Activated CD8-positive, alpha-beta memory T cell treated with anti-CD3 and anti-CD28 coated beads for 24 hours (primary cell): ENCODE results near the gene RFX1.
"Not testable (repeated sequence)": the region's sequence is repeated elsewhere in the genome, so short reads cannot be mapped to it uniquely, and the experiment has no call there.

Experiments used
- DNase-seq: peaks from one replicate; pipeline ENCODE4 v3.0.0-alpha.2; 2020

Gene RFX1

GRCh38 chr19:14006085-14006765 is at the start of gene RFX1:
Gene RFX1 (minus strand): TSS chr19:14006320. CDS start chr19:13993843, 12,477 bp downstream.
- peak; percentile 100 for DNase-seq

DNA sequence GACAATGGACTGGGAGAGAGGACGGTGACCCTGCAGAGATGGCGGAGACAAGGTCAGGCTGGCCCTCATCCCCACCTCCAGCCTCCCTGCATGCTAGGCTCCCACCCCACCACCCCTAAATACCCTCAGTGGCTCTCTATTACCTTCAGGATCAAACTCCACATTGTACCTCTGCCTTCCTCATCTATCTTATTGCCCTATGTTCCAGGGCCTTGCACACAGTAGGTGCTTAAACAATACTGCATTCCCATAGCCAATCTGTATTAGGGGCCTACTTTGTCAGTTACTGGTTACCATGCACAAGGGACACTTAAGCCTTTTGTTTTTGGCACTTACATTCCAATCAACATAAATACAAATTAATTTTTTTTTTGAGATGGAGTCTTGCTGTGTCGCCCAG is 49.3 kb upstream of the RFX1 start:
- DNase-seq = no peak

- no peak for DNase-seq
Measured at GRCh38 chr19:14054721-14055120, 48.6 kb upstream of the RFX1 start.

- DNase-seq = no peak
Measured at GRCh38 chr19:14054099-14054498, 48.0 kb upstream of the RFX1 start.

DNA sequence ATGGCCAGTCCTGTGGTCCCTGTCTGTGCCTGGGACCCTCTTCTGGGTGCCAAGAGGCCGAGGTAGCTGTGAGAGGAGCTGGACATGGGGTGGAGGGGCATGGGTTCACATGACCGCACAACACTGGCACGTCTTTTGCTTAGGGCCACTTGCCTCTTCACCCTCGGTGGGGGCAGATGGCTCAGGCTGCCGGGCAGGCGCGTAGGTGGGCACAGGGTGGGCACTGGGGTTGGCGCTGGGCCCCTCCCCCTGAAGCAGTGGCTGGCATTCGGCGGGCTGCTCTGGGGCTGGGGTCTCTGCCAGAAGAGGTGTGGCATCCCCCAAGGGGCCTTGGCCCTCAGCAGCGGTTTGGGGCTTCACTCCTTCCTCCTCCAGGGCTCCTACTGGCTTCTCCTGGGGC is 47.4 kb upstream of the RFX1 start:
- no peak for DNase-seq

DNA sequence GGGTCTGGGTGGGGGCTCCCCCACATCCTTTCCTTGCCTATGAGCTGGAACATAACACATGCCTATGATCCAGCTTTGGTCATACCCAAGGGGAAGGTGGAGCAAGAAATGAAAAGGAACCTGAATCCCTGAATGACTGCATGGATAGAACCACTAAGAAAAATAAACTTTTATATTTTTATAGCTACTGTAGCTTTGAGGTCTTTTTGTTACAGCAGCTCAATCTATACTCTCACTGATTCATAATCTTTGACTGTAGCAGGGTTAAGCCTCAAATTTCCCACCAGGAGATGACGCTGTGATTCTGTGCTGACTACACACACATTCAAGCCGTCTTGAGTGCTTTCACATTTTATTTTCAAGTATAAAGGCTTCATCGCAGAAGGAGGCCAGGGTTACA is 46.9 kb upstream of the RFX1 start:
- DNase-seq = no peak

DNA sequence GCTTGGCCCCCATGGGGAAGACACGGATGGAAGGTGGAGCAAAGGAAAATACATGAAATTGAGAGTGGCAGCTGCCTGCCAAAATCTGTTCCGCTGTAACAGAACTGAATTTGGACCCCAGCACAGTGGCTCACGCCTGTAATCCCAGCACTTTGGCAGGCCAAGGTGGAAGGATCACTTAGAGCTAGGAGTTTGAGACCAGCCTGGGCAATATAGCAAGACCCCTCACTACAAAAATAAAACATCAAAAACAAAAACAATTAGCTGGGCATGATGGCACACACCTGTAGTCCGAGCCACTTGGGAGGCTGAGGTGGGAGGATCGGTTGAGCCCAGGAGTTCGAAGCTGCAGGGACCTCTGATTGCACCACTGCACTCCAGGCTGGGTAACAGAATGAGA is 46.4 kb upstream of the RFX1 start:
- no peak for DNase-seq

- no peak for DNase-seq
Measured at GRCh38 chr19:14051980-14052379, 45.9 kb upstream of the RFX1 start.

GRCh38 chr19:14050961-14051360 is 44.8 kb upstream of the RFX1 start:
- DNase-seq = not testable (repeated sequence)

- DNase-seq = no peak
Measured at GRCh38 chr19:14050512-14050911, 44.4 kb upstream of the RFX1 start.

DNA sequence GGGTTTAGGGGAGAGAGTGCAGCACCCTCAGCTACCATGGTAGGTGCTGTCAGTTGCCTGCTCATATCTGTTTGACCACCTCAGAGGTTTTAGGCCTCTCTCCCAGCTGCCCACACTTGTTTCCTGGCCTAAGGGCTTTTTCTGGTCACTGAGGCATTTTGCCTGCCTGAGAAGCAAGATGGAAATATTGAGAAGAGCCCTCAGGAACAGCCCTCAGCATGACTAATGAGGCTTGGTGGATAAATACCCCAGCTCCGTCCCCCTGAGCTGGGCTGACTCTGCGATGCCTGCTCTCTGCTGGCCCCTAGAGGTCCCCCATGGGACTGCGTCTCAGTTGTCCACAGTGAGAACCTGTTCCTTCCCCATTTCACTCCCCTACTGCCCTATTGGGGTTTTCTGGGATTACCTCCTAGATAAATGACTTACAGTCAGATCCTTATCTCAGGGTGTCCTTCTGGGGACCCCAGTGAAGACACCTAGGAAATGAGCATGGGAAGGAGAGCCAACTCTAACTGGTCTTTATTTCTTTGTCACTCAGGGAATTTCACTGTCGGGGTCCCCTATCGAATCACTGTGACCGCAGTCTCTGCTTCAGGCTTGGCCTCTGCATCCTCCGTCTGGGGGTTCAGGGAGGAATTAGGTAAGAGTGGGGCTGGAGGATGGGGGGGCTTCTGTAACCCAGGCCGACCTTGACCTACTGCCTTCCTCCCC is 42.5 kb upstream of the RFX1 start:
- DNase-seq = peak; percentile 92

- DNase-seq = not testable (repeated sequence)
Measured at GRCh38 chr19:14047866-14048265, 41.7 kb upstream of the RFX1 start.

- DNase-seq = not testable (repeated sequence)
Measured at GRCh38 chr19:14042659-14043608, 36.8 kb upstream of the RFX1 start.

- no peak for DNase-seq
Measured at GRCh38 chr19:14039181-14039580, 33.1 kb upstream of the RFX1 start.

DNA sequence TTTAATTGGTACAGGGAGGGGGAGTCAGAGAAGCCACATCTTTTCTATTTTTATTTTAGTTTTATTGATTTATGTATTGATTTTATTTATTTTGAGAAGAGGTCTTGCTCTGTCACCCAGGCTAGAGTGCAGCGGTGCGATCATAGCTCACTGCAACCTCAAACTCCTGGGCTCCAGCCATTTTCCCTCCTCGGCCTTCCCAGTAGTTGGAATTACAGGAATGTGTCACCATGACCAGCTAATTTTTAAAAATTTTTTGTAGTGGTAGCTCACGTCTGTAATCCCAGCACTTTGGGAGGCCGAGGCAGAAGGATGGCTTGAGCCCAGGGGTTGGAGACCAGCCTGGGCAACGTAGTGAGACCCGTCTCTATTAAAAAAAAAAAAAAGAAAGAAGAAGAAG is 29.6 kb upstream of the RFX1 start:
- no peak for DNase-seq

DNA sequence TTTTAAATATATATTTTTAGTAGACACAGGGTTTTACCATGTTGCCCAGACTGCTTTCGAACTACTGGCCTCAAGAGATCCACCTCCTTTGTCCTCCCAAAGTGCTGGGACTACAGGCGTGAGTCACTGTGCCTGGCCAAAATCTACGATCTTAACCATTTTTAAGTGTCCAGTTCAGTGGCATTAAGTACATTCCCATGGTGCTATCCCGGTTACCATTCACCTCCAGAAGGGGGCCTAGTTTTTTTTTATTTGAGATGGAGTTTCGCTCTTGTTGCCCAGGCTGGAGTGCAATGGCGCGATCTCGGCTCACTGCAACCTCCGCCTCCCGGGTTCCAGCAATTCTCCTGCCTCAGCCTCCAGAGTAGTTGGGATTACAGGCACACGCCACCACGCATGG is 29.0 kb upstream of the RFX1 start:
- not testable (repeated sequence) for DNase-seq

- DNase-seq = no peak
Measured at GRCh38 chr19:14033946-14034345, 27.8 kb upstream of the RFX1 start.

DNA sequence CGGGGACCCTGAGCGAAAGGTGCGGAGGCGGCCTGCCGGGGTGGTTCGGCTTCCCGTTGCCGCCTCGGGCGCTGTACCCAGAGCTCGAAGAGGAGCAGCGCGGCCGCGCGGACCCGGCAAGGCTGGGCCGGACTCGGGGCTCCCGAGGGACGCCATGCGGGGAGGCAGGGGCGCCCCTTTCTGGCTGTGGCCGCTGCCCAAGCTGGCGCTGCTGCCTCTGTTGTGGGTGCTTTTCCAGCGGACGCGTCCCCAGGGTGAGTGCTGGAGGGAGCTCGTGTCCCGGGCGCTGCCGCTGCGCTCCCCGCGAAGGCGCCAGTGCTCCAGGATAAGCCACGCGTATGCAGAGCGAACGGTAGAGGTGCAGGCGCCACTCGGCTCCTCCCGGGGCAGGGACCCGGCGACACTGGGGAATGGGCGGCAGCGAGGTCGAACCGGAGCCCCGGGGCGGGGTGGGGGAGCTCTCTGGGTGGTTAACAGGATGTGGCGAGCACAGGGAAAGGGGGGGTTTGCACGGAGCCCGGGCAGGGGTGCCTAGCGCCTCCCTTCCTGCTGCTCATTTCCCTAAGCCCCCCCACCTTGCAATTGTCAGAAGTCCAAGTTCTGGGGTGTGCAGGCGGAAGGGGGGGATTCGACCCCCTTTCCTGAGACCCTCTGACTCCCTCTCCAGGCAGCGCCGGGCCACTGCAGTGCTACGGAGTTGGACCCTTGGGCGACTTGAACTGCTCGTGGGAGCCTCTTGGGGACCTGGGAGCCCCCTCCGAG is 25.8 kb upstream of the RFX1 start, which contains the start of gene IL27RA:
IL27RA (plus strand) TSS at position 44 of the 762 bp plus-strand sequence; CDS start at position 155, 111 bp downstream.
- DNase-seq = peak; percentile 91

- DNase-seq = no peak
Measured at GRCh38 chr19:14030997-14031718, 25.0 kb upstream of the RFX1 start.

DNA sequence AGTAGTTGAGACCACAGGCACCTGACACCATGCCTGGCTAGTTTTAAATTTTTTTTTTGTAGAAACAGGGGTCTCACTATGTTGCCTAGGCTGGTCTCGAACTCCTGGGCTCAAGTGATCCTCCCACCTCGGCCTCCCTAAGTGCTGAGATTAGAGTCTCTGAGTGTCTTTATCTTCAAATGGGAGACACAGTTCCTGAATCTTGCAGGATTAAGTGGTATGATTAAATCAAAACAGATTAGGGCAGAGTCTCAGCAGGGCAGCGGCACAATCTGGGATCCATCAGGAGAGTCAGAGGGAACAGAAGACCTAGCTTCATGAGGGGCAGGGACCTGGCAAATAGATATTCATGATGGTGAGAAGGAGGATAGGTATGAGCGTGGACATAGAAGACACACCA is 22.8 kb upstream of the RFX1 start:
- no peak for DNase-seq

DNA sequence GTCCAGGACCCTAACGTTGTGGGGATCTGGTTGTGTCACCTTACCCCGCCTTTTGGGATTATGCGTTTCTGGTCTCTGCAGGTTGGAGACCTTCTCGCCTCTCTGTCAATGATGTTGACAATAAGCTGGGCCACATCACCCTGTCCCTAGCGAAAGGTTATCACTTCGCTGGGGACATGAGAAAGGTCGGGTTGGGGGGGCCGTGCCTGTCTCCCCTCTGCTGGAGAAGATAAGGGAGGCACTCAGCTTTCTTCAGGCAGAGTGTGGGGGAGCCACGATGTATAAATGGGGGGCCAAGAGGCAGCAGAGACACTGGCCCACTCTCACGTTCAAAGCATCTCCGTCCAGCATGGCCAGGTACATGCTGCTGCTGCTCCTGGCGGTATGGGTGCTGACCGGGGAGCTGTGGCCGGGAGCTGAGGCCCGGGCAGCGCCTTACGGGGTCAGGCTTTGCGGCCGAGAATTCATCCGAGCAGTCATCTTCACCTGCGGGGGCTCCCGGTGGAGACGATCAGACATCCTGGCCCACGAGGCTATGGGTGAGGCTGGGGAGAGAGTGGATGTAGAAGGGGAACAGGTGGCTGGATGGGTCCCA is 21.8 kb upstream of the RFX1 start, which contains the start of gene RLN3:
RLN3 (plus strand) TSS at position 293 of the 595 bp plus-strand sequence; CDS start at position 350, 57 bp downstream.
- DNase-seq = no peak
